Measurements from ENCODE around the gene RPS27L.

DNA sequence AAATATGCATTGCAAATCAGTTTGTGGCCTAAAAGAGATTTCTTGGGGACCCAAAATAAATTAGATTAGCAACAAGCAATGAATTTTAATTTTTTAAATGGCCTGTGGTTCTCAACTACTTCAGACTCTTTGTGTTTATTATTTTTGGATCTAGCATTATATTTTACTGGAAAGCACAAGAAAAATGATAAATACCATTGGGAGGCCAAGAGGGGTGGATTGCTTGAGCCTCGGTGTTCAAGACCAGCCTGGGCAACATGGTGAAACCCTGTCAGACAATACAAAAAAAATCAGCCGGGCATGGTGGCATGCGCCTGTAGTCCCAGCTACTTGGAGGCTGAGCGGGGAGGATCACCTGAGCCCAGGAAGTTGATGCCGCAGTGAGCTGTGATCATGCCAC, 22.0 kb downstream of the RPS27L start:
- TF ChIP-seq CREB1 (CRISPR knock-in tag; IDR thresholded peaks at IDR 0.05): no peak
- TF ChIP-seq, protein P1, sequence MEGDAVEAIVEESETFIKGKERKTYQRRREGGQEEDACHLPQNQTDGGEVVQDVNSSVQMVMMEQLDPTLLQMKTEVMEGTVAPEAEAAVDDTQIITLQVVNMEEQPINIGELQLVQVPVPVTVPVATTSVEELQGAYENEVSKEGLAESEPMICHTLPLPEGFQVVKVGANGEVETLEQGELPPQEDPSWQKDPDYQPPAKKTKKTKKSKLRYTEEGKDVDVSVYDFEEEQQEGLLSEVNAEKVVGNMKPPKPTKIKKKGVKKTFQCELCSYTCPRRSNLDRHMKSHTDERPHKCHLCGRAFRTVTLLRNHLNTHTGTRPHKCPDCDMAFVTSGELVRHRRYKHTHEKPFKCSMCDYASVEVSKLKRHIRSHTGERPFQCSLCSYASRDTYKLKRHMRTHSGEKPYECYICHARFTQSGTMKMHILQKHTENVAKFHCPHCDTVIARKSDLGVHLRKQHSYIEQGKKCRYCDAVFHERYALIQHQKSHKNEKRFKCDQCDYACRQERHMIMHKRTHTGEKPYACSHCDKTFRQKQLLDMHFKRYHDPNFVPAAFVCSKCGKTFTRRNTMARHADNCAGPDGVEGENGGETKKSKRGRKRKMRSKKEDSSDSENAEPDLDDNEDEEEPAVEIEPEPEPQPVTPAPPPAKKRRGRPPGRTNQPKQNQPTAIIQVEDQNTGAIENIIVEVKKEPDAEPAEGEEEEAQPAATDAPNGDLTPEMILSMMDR (IDR thresholded peaks at IDR 0.05): no peak
- no peak for TF ChIP-seq ATF1 (CRISPR knock-in tag; IDR thresholded peaks at IDR 0.05)
- TF ChIP-seq, protein P2, sequence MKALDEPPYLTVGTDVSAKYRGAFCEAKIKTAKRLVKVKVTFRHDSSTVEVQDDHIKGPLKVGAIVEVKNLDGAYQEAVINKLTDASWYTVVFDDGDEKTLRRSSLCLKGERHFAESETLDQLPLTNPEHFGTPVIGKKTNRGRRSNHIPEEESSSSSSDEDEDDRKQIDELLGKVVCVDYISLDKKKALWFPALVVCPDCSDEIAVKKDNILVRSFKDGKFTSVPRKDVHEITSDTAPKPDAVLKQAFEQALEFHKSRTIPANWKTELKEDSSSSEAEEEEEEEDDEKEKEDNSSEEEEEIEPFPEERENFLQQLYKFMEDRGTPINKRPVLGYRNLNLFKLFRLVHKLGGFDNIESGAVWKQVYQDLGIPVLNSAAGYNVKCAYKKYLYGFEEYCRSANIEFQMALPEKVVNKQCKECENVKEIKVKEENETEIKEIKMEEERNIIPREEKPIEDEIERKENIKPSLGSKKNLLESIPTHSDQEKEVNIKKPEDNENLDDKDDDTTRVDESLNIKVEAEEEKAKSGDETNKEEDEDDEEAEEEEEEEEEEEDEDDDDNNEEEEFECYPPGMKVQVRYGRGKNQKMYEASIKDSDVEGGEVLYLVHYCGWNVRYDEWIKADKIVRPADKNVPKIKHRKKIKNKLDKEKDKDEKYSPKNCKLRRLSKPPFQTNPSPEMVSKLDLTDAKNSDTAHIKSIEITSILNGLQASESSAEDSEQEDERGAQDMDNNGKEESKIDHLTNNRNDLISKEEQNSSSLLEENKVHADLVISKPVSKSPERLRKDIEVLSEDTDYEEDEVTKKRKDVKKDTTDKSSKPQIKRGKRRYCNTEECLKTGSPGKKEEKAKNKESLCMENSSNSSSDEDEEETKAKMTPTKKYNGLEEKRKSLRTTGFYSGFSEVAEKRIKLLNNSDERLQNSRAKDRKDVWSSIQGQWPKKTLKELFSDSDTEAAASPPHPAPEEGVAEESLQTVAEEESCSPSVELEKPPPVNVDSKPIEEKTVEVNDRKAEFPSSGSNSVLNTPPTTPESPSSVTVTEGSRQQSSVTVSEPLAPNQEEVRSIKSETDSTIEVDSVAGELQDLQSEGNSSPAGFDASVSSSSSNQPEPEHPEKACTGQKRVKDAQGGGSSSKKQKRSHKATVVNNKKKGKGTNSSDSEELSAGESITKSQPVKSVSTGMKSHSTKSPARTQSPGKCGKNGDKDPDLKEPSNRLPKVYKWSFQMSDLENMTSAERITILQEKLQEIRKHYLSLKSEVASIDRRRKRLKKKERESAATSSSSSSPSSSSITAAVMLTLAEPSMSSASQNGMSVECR (CRISPR knock-in tag; IDR thresholded peaks at IDR 0.05; ENCODE audit: borderline replicate concordance): no peak
